KG1 (cell line): ENCODE data around the gene SCRN1.
A peak's percentile ranks its signal among the peaks of the same experiment; 100 is the strongest.
"Not testable (repeated sequence)": the region's sequence is repeated elsewhere in the genome, so short reads cannot be mapped to it uniquely, and the experiment has no call there.

Source experiments
- DNase-seq: peaks from one replicate; lab custom pipeline; 2025; lab: John Stamatoyannopoulos, UW

The SCRN1 gene

DNA sequence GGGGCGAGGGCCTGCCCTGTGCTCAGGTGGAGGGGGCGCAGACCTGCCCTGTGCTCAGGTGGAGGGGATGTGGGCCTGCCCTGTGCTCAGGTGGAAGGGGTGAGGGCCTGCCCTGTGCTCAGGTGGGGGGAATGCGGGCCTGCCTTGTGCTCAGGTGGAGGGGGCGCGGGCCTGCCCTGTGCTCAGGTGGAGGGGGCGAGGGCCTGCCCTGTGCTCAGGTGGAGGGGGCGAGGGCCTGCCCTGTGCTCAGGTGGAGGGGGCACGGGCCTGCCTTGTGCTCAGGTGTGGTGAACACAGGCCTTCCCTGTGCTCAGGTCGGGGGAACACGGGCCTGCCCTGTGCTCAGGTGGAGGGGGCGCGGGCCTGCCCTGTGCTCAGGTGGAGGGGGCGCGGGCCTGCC, 98.8 kb downstream of the SCRN1 start:
- not testable (repeated sequence) for DNase-seq

DNA sequence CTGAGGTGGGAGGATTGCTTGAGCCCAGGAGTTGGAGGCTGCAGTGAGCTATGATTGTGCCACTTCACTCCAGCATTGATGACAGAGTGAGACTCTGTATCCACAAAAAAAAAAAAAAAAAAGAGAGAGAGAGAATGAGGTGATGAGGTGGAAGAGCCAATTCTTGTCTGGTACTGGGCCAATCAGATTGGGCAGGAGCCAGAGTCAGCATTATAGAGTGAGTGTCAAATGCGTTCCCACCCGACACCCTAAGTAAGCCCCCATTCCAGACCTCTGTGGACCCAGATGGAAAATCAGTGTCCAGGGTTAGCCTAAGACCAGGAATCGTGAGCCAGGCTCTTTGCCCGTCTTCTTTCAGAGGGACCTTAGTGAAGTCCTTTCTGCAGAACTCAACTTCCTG, 99.3 kb downstream of the SCRN1 start:
- no peak for DNase-seq

DNA sequence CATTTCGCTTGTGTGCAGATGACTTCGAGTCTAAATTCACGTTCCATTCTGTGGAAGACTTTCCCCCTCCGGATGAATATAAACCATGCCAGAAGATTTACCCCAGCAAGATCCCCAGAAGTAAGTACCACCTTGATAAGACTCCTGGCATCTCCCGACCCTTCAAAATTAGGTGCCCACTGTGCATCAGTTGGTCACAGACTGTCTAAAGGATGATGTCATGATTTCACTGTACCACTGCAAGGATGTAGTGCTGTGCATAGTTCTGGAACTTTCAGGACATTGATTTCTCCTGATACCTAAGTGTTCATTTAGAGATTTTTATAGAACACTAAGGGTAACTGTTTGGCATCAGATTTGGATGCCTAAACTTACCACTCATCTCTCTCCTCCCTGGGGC, 100.3 kb downstream of the SCRN1 start:
- DNase-seq: no peak

DNA sequence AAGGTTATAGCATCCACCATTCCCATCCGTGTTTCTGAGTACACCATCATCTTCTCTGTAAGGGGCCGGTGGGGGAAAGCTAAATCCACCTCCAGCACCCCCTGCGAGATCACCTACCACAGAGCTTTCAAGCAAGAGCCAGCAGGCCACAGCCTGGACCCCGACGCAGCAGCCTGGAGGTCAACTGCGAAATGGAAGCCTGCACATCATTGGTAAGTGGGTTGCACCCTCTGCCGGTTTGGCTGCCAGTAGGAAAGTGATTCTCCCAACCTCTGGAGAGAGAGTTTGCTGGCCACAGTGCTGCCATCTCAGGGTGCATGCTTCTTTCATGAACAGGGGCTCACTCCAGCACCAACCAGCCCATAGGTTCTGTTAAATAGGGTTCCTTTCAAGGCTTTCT, 101.6 kb downstream of the SCRN1 start:
- no peak for DNase-seq

DNA sequence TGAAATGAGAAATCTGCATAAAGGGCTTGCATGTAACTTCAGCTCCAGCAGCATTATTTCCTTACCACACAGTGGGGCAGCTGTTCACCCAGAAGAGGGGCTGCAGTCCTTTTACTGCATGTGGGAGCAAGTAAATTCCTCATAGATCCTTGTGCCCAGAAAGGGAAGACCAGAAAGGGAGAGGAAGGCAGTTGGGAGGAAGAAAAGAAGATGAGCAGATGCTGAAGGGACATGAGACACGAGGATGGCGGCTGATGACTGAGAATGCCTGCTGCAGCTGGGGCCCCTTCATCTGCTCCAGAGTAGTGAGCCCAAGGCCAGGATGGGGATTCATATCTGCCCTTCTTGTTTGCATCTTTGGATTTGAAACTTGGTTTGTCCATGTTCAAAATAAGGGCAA, 102.8 kb downstream of the SCRN1 start:
- no peak for DNase-seq

DNA sequence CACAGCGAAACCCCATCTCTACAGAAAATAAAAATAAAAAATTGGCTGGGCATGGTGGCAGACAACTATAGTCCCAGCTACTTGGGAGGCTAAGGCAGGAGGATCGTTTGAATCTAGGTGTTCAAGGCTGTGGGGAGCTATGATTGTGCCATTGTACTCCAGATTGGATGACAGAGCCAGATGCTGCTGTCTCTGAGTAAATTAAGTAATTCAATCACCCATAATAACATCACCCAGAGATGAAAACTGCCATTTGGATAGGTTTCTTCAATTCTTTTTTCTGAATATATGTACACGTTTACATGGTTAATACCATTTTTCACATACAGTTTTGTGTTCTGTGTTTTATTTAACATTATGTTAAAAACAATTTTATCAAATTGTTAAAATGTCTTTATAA, 104.0 kb downstream of the SCRN1 start:
- DNase-seq: no peak

DNA sequence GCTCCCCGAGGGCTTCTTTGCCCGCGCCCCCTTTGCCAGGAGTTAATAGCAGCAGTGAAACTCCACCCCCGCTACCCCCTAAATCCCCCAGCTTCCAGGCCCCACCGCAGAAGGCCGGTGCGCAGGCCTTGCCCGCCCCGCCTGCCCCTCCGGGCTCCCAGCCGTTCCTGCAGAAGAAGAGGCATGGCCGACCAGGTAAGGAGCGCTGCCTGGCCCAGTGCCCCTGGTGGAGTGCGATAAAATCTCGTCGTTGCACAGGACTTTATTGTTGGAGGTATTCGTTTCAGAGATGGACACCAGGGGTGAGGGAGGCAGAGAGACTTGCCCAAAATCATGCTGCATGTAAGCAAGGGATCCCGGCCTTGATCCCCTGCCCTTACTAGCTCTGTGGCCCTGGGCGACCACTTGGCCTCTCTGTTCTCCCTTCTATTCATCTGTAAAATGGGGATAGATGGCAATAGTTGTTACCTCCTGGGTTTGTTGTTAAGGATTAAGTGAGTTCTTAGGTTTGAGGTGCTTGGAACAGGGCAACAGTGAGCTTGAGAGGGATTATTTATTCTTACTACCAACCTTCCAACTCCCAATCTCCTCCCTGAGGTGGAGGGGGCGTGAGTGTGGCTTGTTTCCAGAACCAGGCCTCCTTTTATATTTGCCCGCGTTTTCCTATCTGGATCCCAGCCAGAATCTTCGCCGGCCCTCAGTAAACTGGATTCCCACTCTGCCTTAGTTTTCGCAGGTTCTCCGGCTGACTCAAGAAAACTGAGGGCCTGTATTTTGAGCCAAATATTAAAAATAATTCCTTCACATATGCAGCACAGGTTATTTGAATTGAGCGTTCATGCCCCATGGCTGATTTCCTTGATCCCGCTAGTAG, 105.0 kb downstream of the SCRN1 start:
- DNase-seq: no peak

DNA sequence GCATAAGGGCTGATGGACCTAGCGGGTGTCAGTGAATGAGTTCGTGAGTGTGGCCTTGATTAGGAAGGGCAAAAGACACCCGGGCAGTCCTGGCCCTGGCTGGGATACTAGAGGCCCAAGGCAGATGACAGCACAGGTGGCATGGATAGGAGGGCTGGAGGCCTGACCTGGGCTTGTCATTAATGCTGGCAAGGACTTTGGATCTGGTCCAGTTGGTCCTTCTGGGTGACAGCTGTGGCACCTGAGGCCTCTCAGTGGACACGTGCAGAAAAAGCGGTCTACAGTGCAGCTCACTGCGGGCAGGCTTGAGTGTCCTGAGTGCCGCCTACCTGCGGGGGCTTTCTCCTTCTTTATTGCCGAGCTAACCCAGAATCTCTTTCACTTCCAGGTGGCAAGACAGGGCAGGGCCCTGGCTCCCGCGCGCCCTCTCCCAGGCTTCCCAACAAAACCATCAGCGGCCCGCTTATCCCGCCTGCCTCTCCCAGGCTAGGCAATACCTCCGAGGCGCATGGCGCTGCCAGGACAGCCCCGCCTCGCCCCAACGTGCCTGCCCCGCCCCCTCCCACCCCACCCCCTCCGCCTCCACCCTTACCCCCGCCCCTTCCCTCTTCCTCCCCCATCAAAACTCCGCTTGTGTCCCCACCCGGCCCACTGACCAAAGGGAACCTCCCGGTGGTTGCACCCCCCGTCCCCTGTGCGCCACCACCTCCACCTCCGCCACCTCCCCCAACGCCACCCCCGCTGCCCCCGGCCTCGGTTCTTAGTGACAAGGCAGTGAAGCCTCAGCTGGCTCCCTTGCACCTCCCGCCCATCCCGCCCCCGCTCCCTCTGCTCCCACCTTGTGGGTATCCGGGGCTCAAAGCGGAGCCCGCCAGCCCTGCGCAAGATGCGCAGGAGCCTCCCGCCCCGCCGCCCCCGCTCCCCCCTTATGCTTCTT, 105.9 kb downstream of the SCRN1 start:
- no peak for DNase-seq

DNA sequence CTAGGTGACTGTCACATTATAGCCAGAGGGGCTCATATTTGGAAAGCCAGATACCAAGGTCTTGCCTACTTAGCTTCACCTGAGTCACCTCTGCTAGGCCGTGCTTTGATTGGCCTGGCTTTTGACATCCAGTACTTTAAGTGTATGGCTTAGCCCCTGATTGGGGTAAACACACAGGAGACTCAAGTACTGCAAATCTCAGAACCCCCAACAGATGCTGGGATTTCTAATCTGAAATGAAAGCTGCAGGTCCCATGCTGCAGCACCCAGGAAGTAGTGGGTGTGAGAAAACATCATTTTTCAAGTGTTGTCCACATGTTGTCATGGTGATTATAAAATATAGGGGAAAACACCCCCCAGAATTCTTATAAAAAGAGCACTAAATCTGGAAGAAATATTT, 107.1 kb downstream of the SCRN1 start:
- no peak for DNase-seq

DNA sequence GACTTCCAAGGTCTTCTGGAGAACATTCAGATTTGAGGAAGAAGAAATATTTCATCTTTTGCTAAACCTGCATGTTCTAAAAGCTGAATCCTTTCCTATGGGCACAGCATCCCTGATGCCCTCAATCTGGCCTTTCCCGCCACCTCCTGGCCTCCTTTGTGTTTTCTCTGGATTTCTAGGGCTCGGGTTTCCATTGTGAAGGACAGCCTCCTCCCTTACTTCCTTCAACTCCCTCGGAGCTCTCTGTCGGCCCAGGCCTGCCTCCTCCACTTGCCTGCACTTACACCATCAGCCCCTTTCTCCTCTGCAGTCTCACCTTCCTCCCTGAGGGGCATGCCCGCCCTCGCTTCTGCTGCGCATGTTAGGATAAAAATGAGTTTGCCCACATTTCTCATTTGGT, 107.9 kb downstream of the SCRN1 start:
- DNase-seq: no peak

DNA sequence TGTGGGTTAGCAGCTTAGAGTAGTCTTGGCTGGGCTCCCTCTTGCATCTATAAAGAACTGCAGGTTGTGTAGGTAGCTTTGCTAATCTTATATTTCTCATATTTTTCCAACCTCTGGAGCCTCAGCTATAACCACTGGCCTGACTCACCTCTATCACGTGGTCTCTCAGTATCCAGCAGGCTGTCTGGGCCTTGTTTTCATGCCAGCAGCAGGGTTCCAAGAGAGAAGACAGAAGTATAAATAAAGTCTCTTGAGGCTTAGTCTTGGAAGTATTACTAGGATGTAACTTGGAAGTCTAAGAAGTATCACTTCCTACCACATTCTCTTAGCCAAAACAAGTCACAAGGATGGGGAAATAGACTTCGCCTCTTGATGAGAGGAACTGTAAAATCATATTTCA, 110.0 kb downstream of the SCRN1 start:
- DNase-seq: no peak

DNA sequence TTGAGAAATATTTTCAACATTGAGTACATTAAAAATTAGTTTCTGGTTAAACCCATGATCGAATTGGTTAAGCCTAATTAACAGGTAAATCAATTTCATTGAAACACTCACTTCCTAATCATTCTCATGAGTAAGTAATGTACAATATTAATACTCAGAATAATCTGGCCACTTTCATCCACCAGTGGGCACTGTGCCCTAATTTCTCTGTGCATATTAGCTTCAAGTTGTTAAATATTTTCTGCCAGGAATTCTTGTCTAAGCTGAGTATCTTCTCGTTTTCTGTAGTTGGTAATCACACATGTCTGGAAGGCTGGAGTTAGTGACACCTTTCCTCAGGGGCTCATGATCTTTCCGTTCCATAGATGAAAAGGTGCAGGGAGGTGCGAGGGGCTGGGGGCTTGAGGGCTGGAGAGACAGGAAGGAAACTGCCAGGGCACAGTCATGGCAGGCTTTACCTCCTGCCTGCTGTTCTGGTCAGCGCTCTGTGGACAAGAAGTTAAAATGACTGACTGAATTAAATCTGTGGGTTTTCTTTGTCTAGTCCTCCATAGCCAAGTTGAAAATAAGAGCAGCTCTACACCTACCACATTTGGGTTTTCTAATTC, 111.4 kb downstream of the SCRN1 start:
- DNase-seq: peak; percentile 26

DNA sequence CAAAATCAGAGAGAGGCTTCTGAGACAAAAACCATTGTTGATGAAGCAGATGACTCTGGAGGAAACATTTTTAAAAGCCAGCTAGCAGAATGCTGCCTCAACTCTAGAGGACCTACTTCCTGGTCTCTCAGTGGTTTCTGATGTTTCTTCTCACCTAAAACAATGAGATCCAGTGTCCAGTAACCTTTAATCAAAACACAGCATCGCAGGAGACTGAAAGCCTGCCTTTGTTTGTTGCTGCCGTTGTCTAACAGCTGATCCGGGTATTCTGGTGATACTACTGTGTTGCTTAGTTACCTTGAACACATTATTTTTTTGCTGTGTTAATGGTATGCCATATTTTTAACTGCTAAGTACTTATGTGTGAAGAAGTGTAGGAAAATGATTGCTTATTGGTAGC, 112.4 kb downstream of the SCRN1 start:
- DNase-seq: no peak

DNA sequence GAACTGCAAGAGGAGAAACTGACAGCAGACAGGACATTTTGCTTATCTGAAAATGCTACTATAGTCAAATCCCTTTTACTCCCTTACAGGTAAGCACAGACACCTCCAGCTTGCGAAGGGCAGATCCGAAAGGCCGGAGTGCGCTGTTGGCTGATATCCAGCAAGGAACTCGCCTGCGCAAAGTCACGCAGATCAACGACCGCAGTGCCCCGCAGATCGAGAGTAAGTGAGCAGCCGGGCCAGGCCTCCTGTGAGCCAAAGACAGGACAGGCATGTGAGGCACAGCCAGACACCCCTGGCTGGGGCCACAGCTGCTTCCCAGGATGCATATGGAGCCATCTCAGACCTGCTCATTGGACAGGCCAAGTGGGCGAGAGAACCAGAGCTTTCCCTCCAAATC, 113.9 kb downstream of the SCRN1 start:
- DNase-seq: no peak

DNA sequence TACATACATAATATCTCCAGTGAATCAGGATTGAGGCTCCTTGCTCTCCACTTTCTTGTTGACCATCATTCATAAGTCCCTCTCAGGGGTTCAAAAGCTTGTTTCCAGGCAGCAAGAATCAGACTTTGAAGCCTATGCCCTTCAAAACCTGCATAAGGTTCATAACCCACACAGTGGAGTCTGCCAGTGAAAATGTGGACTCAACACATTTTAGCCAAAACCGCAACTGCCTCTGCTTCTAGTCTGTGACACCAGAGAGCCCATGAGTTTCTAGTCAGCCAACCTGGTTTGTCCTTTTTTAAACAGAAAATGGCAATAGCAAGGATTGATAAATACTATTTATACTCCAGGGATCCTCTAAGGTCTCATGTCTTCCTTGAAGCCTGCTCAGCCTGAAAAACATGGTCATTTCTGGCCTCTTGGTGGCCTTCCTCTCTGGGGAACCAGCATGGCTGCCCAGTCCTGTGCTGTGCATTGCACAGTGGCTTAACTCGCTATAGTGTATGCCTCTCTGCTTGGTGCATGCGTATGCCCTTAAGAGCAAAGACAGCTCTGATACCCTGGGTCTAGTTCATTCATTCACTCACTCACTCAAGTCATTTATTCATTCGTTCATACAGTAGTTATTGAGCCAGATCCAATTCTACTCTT, 115.8 kb downstream of the SCRN1 start:
- DNase-seq: no peak

DNA sequence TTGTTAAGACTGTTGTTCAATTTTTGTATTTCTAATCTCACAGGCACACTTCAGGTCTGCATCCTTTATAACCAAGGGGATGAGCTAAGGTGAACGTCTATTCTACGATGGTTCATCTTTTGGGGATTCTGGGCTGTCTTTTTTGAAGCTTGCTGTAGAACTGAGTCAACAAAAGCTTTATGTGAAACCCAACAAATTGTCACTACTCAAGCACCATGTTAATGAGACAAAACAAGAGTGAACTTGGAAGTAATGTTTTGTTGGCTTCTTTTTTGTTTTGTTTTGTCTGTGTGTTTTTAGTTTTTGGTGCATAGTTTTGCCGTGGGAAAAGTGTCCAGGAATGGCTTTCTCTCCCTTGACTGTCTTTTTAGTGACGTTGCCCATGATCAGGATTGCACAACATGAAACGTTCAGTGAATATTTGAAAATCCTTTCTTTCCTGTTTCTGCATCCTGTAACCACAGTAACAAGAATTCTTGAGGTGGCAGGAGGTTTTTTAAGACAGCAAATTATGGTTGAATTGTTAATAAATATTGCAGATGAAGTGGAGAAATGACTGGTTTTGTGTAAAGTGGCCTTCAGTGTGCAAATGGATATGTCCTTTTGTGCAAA, 117.7 kb downstream of the SCRN1 start:
- no peak for DNase-seq
